Upper lobe of left lung (tissue), 4 donors: ENCODE results near the gene NOL3.

Source experiments
- POLR2A ChIP-seq, 4 donors: fragments of 450-650 bp; IDR thresholded peaks; one replicate each; pipeline ENCODE4 v1.5.1; 2016 to 2017; ENCODE audit warnings: antibody characterized with exemption in 4 of 4, mild to moderate bottlenecking in 2 of 4
- POLR2AphosphoS5 ChIP-seq, 2 donors: sonication (generic); formaldehyde crosslinking; IDR thresholded peaks; one replicate each; pipeline ENCODE4 v1.5.1; 2017; ENCODE audit warnings: antibody characterized with exemption in 2 of 2
- TF ChIP-seq, protein P1 (sequence below), 6 experiments: fragments of 450-650 bp in 4 of 6; fragments of 200-600 bp in 2 of 6; sonication (generic) in 2 of 6; IDR thresholded peaks; one replicate each; pipeline ENCODE4 v1.5.1; 2016 to 2019; ENCODE audit warnings: antibody characterized with exemption in 6 of 6

DNA sequence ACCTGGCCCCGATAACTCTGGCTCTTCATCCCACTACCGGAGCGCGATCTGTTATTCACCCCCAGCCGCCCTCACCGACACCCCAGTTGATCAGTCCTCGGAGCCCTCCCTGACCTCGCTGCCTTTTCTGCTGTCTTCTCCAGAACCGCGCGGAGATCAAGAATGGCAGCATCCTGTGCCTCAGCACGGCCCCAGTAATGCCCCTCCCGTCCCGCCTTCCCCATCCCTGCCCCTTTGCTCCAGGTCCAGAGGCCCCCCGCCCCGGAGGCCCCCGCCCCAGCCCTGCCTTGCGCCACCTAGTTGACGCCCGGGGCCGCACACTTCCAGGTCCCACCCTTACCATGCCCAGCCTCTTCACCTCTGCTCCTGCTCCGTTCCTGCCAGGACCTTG, 29.5 kb downstream of the NOL3 start:
- TF ChIP-seq, protein P1, sequence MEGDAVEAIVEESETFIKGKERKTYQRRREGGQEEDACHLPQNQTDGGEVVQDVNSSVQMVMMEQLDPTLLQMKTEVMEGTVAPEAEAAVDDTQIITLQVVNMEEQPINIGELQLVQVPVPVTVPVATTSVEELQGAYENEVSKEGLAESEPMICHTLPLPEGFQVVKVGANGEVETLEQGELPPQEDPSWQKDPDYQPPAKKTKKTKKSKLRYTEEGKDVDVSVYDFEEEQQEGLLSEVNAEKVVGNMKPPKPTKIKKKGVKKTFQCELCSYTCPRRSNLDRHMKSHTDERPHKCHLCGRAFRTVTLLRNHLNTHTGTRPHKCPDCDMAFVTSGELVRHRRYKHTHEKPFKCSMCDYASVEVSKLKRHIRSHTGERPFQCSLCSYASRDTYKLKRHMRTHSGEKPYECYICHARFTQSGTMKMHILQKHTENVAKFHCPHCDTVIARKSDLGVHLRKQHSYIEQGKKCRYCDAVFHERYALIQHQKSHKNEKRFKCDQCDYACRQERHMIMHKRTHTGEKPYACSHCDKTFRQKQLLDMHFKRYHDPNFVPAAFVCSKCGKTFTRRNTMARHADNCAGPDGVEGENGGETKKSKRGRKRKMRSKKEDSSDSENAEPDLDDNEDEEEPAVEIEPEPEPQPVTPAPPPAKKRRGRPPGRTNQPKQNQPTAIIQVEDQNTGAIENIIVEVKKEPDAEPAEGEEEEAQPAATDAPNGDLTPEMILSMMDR (IDR thresholded peaks at IDR 0.05) = no peak
- TF ChIP-seq POLR2AphosphoS5 (IDR thresholded peaks at IDR 0.05) (no peak), POLR2A (IDR thresholded peaks at IDR 0.05) (no peak)
